H1 (cell line): Measurements from ENCODE around the gene SNCAIP. TPM values are rescaled to one million over a fixed set of nuclear protein-coding genes. Genes with fewer than 3 reads are reported as not detected.

Source experiments
- CTCF ChIA-PET: fragments of 300-600 bp; sonication (Branson Sonifier 250); formaldehyde crosslinking; loops from one replicate; lab custom pipeline; 2021; ENCODE audit not compliant: partially characterized antibody; lab: Charles Lee
- POLR2A ChIA-PET: fragments of 300-600 bp; sonication (Branson Sonifier 250); formaldehyde crosslinking; loops from one replicate; lab custom pipeline; 2021; ENCODE audit warnings: inconsistent platforms; ENCODE audit not compliant: partially characterized antibody; lab: Charles Lee
- DNase-seq, 2 experiments: peaks; one replicate each; pipeline versions ENCODE4 v3.0.0 to v3.0.0-alpha.2; 2010 to 2022; ENCODE audit warnings: low spot score in 2 of 2, low read depth in 1 of 2, mixed read lengths in 1 of 2
- FAIRE-seq: peaks from 2 replicates; lab custom pipeline; 2011; peaks lifted over from hg19 to GRCh38; lab: Jason Lieb, UNC
- H2AFZ ChIP-seq: 2 replicates; pipeline ENCODE4 v1.8.1; 2012; ENCODE audit warnings: low read length, inconsistent platforms
- H2AK5ac ChIP-seq: 2 replicates; pipeline ENCODE4 v1.6.1; 2013; ENCODE audit warnings: low read depth, low read length
- H2BK120ac ChIP-seq: replicated peaks from 2 replicates; pipeline ENCODE3; 2013; ENCODE audit warnings: low read depth, low read length, inconsistent platforms
- H2BK12ac ChIP-seq: 2 replicates; pipeline ENCODE4 v1.6.1; 2013; ENCODE audit warnings: low read depth, low read length
- H2BK15ac ChIP-seq: 2 replicates; pipeline ENCODE4 v1.6.1; 2013; ENCODE audit warnings: low read length
- H2BK20ac ChIP-seq: 2 replicates; pipeline ENCODE4 v1.6.1; 2013; ENCODE audit warnings: low read length
- H2BK5ac ChIP-seq: 2 replicates; pipeline ENCODE4 v1.6.1; 2013; ENCODE audit warnings: low read depth, low read length
- H3K14ac ChIP-seq: 2 replicates; pipeline ENCODE4 v1.6.1; 2013; ENCODE audit warnings: inconsistent platforms; ENCODE audit not compliant: insufficient read length
- H3K18ac ChIP-seq: 2 replicates; pipeline ENCODE4 v1.6.1; 2013; ENCODE audit warnings: low read length; ENCODE audit errors: extremely low read depth
- H3K23ac ChIP-seq: 2 replicates; pipeline ENCODE4 v1.6.1; 2013; ENCODE audit warnings: inconsistent platforms; ENCODE audit not compliant: insufficient read length
- H3K23me2 ChIP-seq: 2 replicates; pipeline ENCODE4 v1.6.1; 2013; ENCODE audit warnings: low read depth, low read length
- H3K27ac ChIP-seq: 2 replicates; pipeline ENCODE4 v1.6.1; 2011; ENCODE audit warnings: low read depth, low read length, inconsistent platforms
- H3K27me3 ChIP-seq, 4 experiments: replicated peaks in 1 of 4; 1 replicate in 1 of 4; 2 replicates in 3 of 4; pipeline versions ENCODE4 v1.6.1 to v1.8.1; 2011 to 2013; ENCODE audit warnings: low read length in 3 of 4, mild to moderate bottlenecking in 3 of 4, inconsistent platforms in 2 of 4, mixed read lengths in 2 of 4, moderate library complexity in 1 of 4; ENCODE audit not compliant: control insufficient read depth in 3 of 4, insufficient read depth in 3 of 4; ENCODE audit errors: extremely low read depth in 1 of 4
- H3K36me3 ChIP-seq, 4 experiments: 2 replicates each; pipeline versions ENCODE4 v1.6.1 to v1.8.1; 2011 to 2013; ENCODE audit warnings: mild to moderate bottlenecking in 4 of 4, low read length in 3 of 4, moderate library complexity in 2 of 4, control low read depth in 1 of 4, inconsistent platforms in 1 of 4; ENCODE audit not compliant: insufficient read depth in 4 of 4, control insufficient read depth in 2 of 4
- H3K4ac ChIP-seq: replicated peaks from 2 replicates; pipeline ENCODE3; 2013; ENCODE audit warnings: low read length, low read depth, mixed read lengths, inconsistent platforms; ENCODE audit not compliant: insufficient read length
- H3K4me1 ChIP-seq, 4 experiments: replicated peaks in 1 of 4; 1 replicate in 1 of 4; 2 replicates in 3 of 4; pipeline versions ENCODE4 v1.6.1 to v1.8.1; 2011 to 2013; ENCODE audit warnings: low read length in 3 of 4, inconsistent platforms in 2 of 4, mixed read lengths in 1 of 4; ENCODE audit not compliant: insufficient read depth in 4 of 4, control insufficient read depth in 3 of 4
- H3K4me2 ChIP-seq, 2 experiments: 2 replicates each; pipeline versions ENCODE4 v1.6.1 to v1.8.1; 2011 to 2013; ENCODE audit warnings: low read depth in 2 of 2, low read length in 2 of 2, control low read depth in 1 of 2, inconsistent platforms in 1 of 2, mild to moderate bottlenecking in 1 of 2; ENCODE audit not compliant: insufficient read depth in 1 of 2
- H3K4me3 ChIP-seq, 4 experiments: fragments of 200-600, 300-600 bp in 1 of 4; sonication (generic), shearing (Covaris generic), sonication (Bioruptor Twin) in 1 of 4; 2 replicates each; pipeline versions ENCODE4 v1.5.1 to v1.8.1; 2011 to 2016; ENCODE audit warnings: low read length in 4 of 4, low read depth in 3 of 4, control low read depth in 2 of 4, inconsistent platforms in 2 of 4, mild to moderate bottlenecking in 2 of 4, mixed read lengths in 1 of 4, moderate library complexity in 1 of 4; ENCODE audit not compliant: insufficient read depth in 2 of 4; ENCODE audit errors: extremely low read depth in 1 of 4
- H3K56ac ChIP-seq: replicated peaks from 2 replicates; pipeline ENCODE3; 2013; ENCODE audit warnings: low read depth, mild to moderate bottlenecking, mixed read lengths, low read length, inconsistent platforms; ENCODE audit not compliant: insufficient read length
- H3K79me1 ChIP-seq: 2 replicates; pipeline ENCODE4 v1.6.1; 2013; ENCODE audit warnings: low read depth, low read length, control low read depth
- H3K79me2 ChIP-seq, 2 experiments: 2 replicates each; pipeline versions ENCODE4 v1.6.1 to v1.8.1; 2012 to 2013; ENCODE audit warnings: low read length in 2 of 2, mild to moderate bottlenecking in 2 of 2, inconsistent platforms in 1 of 2; ENCODE audit not compliant: insufficient read depth in 2 of 2, control insufficient read depth in 1 of 2
- H3K9ac ChIP-seq, 4 experiments: replicated peaks in 1 of 4; 1 replicate in 1 of 4; 2 replicates in 3 of 4; pipeline versions ENCODE4 v1.6.1 to v1.8.1; 2011 to 2013; ENCODE audit warnings: low read depth in 3 of 4, low read length in 3 of 4, control low read depth in 2 of 4, mild to moderate bottlenecking in 2 of 4, moderate library complexity in 2 of 4, inconsistent platforms in 1 of 4; ENCODE audit errors: extremely low read depth in 1 of 4
- H3K9me3 ChIP-seq, 2 experiments: 2 replicates each; pipeline versions ENCODE4 v1.6.1 to v1.8.1; 2012 to 2013; ENCODE audit warnings: mild to moderate bottlenecking in 2 of 2, moderate library complexity in 2 of 2, control low read depth in 1 of 2, inconsistent platforms in 1 of 2, low read depth in 1 of 2, low read length in 1 of 2, mixed read lengths in 1 of 2; ENCODE audit not compliant: insufficient read depth in 2 of 2
- H4K20me1 ChIP-seq, 2 experiments: replicated peaks in 1 of 2; 2 replicates each; pipeline versions ENCODE3 to v1.8.1; 2011 to 2013; ENCODE audit warnings: inconsistent platforms in 2 of 2, low read length in 2 of 2, mild to moderate bottlenecking in 1 of 2; ENCODE audit not compliant: insufficient read depth in 2 of 2, control insufficient read depth in 1 of 2
- H4K5ac ChIP-seq: 2 replicates; pipeline ENCODE4 v1.6.1; 2013; ENCODE audit warnings: low read length, low read depth, mixed read lengths, inconsistent platforms; ENCODE audit not compliant: insufficient read length
- H4K8ac ChIP-seq: 2 replicates; pipeline ENCODE4 v1.8.0; 2013; ENCODE audit warnings: mild to moderate bottlenecking, moderate library complexity, low read length, inconsistent platforms; ENCODE audit not compliant: insufficient read depth; ENCODE audit errors: extremely low read depth
- H4K91ac ChIP-seq: replicated peaks from 2 replicates; pipeline ENCODE3; 2013; ENCODE audit warnings: low read length, mixed read lengths, inconsistent platforms; ENCODE audit not compliant: insufficient read length
- BACH1 ChIP-seq: IDR thresholded peaks from 2 replicates; pipeline ENCODE4 v1.6.1; 2012; ENCODE audit warnings: low read length, improper control_type of control experiment
- BRCA1 ChIP-seq: IDR thresholded peaks from 2 replicates; pipeline ENCODE4 v1.6.1; 2012; ENCODE audit warnings: low read depth, low read length, improper control_type of control experiment
- CBX5 ChIP-seq: fragments of 300-800, 300-1000 bp; sonication (generic); IDR thresholded peaks from 2 replicates; pipeline ENCODE4 v1.7.1; 2016; ENCODE audit warnings: antibody characterized with exemption, low read length, low read depth
- GABPA ChIP-seq: IDR thresholded peaks from 2 replicates; pipeline ENCODE4 v1.6.1; 2011; ENCODE audit warnings: mild to moderate bottlenecking, low read length, moderate library complexity, borderline replicate concordance; ENCODE audit not compliant: insufficient read depth
- MAX ChIP-seq: IDR thresholded peaks from 2 replicates; pipeline ENCODE4 v1.6.1; 2012; ENCODE audit warnings: inconsistent platforms
- POLR2A ChIP-seq, 2 experiments: IDR thresholded peaks; 1 replicate in 1 of 2; 2 replicates in 1 of 2; pipeline ENCODE4 v1.6.1; 2011; ENCODE audit warnings: low read depth in 2 of 2, low read length in 2 of 2, mild to moderate bottlenecking in 2 of 2; ENCODE audit errors: control extremely low read depth in 1 of 2
- POLR2AphosphoS5 ChIP-seq: IDR thresholded peaks from 2 replicates; pipeline ENCODE4 v1.6.1; 2011; ENCODE audit warnings: low read depth, low read length
- RXRA ChIP-seq: IDR thresholded peaks from 2 replicates; pipeline ENCODE4 v1.6.1; 2011; ENCODE audit warnings: low read depth, mild to moderate bottlenecking, low read length, moderate library complexity; ENCODE audit not compliant: insufficient read depth
- SAP30 ChIP-seq: fragments of 300-600 bp; sonication (generic); IDR thresholded peaks from 2 replicates; pipeline ENCODE4 v1.7.1; 2012; ENCODE audit warnings: low read length, moderate library complexity, mild to moderate bottlenecking, inconsistent platforms; ENCODE audit not compliant: insufficient read depth, insufficient replicate concordance
- SP1 ChIP-seq: IDR thresholded peaks from 2 replicates; pipeline ENCODE4 v1.6.1; 2011; ENCODE audit warnings: low read depth, low read length
- SUZ12 ChIP-seq: fragments of 200-600 bp; sonication (generic); IDR thresholded peaks from 2 replicates; pipeline ENCODE4 v1.6.1; 2012; ENCODE audit warnings: mild to moderate bottlenecking, inconsistent platforms, low read length, moderate library complexity, mixed read lengths
- ZNF274 ChIP-seq: IDR thresholded peaks from 2 replicates; pipeline ENCODE4 v1.7.0; 2012; ENCODE audit warnings: low read length, borderline replicate concordance; ENCODE audit errors: extremely low read depth
- WGBS, 2 experiments: shearing (Covaris generic) in 1 of 2; methylation state at CpG; one replicate each; pipeline versions ENCODE4 v1.1.6 to v1.1.7; 2013 to 2015; ENCODE audit warnings: low lambda C conversion rate in 2 of 2, mixed read lengths in 2 of 2, inconsistent platforms in 1 of 2, low coverage in 1 of 2, missing lambda C conversion rate in 1 of 2; ENCODE audit not compliant: insufficient replicate concordance in 2 of 2, insufficient coverage in 1 of 2, insufficient read length in 1 of 2; ENCODE audit errors: extremely low coverage in 1 of 2, missing lambda C conversion rate in 1 of 2; 5-methylcytosine and 5-hydroxymethylcytosine counted together
- polyA plus RNA-seq, 7 experiments: library from polyadenylated mRNA; depleted of rRNA in 3 of 7; stranded (reverse) in 5 of 7; unstranded in 2 of 7; fragments of >200 nt in 5 of 7; fragments of 200-250 nt in 2 of 7; gene quantifications; 1 replicate in 5 of 7; 2 replicates in 1 of 7; 4 replicates in 1 of 7; pipeline versions ENCODE4 v1.2.1 to v1.2.3, GENCODE V29; 2011 to 2013; ENCODE audit warnings: missing spikeins in 2 of 7, mixed read lengths in 2 of 7
- total RNA-seq: library from RNA; stranded (reverse); fragmentation: NEBNext Ultra II Directional; extraction: Animal tissue kit (Norgen Biotek cat#: 25700); gene quantifications from 2 replicates; pipeline ENCODE4 v1.2.1, GENCODE V29; 2021
- TF ChIP-seq, protein P1 (sequence below): IDR thresholded peaks from 2 replicates; pipeline ENCODE4 v1.6.1; 2012; ENCODE audit warnings: low read length, inconsistent platforms

SNCAIP gene
- total and polyA plus RNA-seq, 2 of the 8 experiments (the other 6 are each of a cell fraction or from before 2014, with no cell fraction given): 3.9 to 9.0 TPM

- H3K23ac ChIP-seq: no peak overlapping the region
- H3K14ac ChIP-seq: no peak overlapping the region
- no peak overlapping the region for H3K9ac ChIP-seq
- no peaks in the 10 kb centered on the region for H3K23me2 ChIP-seq
- no peaks in the 10 kb centered on the region for H3K79me2 ChIP-seq
- H3K27me3 ChIP-seq: no peaks in the 10 kb centered on the region
- H3K4me2 ChIP-seq: no peak overlapping the region
- H4K91ac ChIP-seq: no peak overlapping the region
- no peak overlapping the region for H3K18ac ChIP-seq
- no peak overlapping the region for H2BK5ac ChIP-seq
- H2BK120ac ChIP-seq: no peak overlapping the region
- H2BK12ac ChIP-seq: no peak overlapping the region
- H2AFZ ChIP-seq: no peak overlapping the region
- no peaks in the 10 kb centered on the region for H3K9me3 ChIP-seq
- peaks cover 0 to 6% (median 2%) of the 10 kb centered on the region in 4 experiments; a peak in 2 of 7 replicates for H3K4me1 ChIP-seq
- no peak overlapping the region for H3K27ac ChIP-seq
- no peak overlapping the region for H3K56ac ChIP-seq
- no peak for FAIRE-seq
- no peak for DNase-seq
- H3K4me3 ChIP-seq: no peak overlapping the region
- no peak overlapping the region for H4K5ac ChIP-seq
- peak overlapping the region; percentile 41; the same call in 1 of the 2 replicates for H4K8ac ChIP-seq
- no peak overlapping the region for H3K4ac ChIP-seq
- 86% methylated on average over 5 of the region's 5 CpGs; no CpG with 5 or more reads in 1 of the 2 experiments for WGBS, 2 experiments
- no peaks in the 10 kb centered on the region for H4K20me1 ChIP-seq
- H2AK5ac ChIP-seq: no peak overlapping the region
- no peak overlapping the region for H2BK20ac ChIP-seq
- ChIA-PET CTCF (interaction anchor here (0.9 to 3.5 kb wide), 7 partner anchors 9 to 320 kb away, joined by 3 to 21 read pairs (median 4); no protein-coding TSS in a partner anchor), POLR2A (no interaction called here)
- no peak overlapping the region for H2BK15ac ChIP-seq
- H3K79me1 ChIP-seq: no peaks in the 10 kb centered on the region
- H3K36me3 ChIP-seq: no peaks in the 10 kb centered on the region
- TF ChIP-seq POLR2AphosphoS5 (no peak), CBX5 (no peak), MAX (no peak), SP1 (no peak), SUZ12 (no peak), SAP30 (no peak), ZNF274 (no peak), GABPA (no peak), BRCA1 (no peak), RXRA (no peak), POLR2A (IDR thresholded peaks at IDR 0.05; ENCODE audit: control extremely low read depth in 1 of 2, low read depth in 2 of 2, low read length in 2 of 2) (no peak), BACH1 (no peak)
- TF ChIP-seq, protein P1, sequence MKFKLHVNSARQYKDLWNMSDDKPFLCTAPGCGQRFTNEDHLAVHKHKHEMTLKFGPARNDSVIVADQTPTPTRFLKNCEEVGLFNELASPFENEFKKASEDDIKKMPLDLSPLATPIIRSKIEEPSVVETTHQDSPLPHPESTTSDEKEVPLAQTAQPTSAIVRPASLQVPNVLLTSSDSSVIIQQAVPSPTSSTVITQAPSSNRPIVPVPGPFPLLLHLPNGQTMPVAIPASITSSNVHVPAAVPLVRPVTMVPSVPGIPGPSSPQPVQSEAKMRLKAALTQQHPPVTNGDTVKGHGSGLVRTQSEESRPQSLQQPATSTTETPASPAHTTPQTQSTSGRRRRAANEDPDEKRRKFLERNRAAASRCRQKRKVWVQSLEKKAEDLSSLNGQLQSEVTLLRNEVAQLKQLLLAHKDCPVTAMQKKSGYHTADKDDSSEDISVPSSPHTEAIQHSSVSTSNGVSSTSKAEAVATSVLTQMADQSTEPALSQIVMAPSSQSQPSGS: no peak
These were observed 92.0 kb downstream of the SNCAIP start for GRCh38 chr5:122404018-122404417.
